Stomach (tissue), 4 donors: ENCODE measurements around the gene SKA2.

Experiments
- CTCF ChIP-seq, 7 experiments: fragments of 450-650 bp in 4 of 7; fragments of 200-600 bp in 3 of 7; sonication (generic) in 3 of 7; IDR thresholded peaks; one replicate each; pipeline ENCODE4 v1.5.1; 2016 to 2019; ENCODE audit warnings: antibody characterized with exemption in 7 of 7, control low read depth in 2 of 7, mild to moderate bottlenecking in 1 of 7
- POLR2A ChIP-seq, 4 donors: fragments of 450-650 bp; IDR thresholded peaks; one replicate each; pipeline ENCODE4 v1.6.1; 2016; ENCODE audit warnings: antibody characterized with exemption in 4 of 4, control low read depth in 2 of 4, mild to moderate bottlenecking in 1 of 4, moderate library complexity in 1 of 4

- TF ChIP-seq POLR2A (IDR thresholded peaks at IDR 0.05) (no peak), CTCF (IDR thresholded peaks at IDR 0.05) (no peak)
These were observed 4.0 kb downstream of the SKA2 start for GRCh38 chr17:59151006-59151405.
